GM19395 (cell line): ENCODE data around the gene C21orf58.

ENCODE experiments used
- ATAC-seq: cut with Tn5 transposase; IDR thresholded peaks from one replicate; pipeline ENCODE4 v1.9.1; 2021; ENCODE audit warnings: mild to moderate bottlenecking, moderate library complexity; ENCODE audit not compliant: unreplicated experiment

The C21orf58 gene

DNA sequence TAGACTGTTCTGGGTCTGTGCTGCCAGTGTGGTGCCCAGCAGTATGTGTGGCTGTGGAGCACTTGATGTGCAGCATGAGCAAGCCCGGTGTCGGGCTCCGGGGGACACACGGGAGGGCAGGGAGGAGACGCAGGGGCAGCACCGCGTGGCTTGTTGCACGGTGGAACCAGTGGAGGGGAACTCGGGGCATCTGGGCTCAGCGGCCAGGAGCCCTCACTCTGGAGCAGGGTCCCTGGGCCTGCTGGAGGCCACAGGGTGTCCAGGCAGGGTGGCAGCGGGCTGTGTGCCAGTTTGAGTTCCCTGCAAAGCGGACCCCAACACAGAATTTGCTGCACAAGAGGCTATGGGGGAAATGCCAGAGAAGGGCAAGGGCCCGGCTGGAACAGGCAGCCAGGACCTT is 30.8 kb upstream of the C21orf58 start:
- ATAC-seq: no peak

DNA sequence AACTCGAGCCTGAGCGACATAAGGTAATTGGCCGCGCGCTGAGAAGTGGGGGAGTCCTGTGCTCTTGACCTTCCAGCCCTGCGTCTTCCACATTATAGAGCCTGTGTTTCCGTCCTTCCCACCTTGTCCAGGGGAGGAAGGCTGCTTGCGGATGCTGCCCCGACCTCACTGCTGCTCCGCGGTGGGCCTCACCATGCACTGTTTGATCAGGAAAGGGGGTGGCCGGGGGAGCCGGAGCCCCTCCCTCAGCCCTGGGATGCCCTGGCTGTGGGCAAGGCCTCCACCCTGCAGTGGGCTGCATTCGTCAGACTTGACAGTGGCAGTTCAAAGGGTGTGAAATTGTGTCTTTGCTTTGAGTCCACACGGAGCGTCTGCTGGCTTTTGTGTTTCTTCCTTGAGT is 30.4 kb upstream of the C21orf58 start:
- ATAC-seq: no peak

DNA sequence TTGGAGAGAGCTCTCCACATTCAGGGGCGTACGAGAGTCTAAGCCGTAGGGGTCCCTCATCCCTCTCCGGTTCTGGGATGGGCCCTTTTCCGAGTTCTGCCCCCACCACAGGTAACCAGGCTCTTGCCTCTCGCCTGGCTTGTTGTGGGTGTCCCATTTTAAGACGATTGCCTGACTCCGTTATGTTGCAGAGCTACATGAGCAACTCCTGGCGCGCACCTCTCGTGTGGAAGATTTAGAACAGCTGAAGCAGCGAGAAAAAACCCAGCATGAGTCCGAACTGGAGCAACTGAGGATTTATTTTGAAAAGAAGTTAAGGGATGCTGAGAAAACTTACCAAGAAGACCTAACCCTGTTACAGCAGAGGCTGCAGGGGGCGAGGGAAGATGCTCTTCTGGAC is 29.2 kb upstream of the C21orf58 start:
- ATAC-seq: no peak

DNA sequence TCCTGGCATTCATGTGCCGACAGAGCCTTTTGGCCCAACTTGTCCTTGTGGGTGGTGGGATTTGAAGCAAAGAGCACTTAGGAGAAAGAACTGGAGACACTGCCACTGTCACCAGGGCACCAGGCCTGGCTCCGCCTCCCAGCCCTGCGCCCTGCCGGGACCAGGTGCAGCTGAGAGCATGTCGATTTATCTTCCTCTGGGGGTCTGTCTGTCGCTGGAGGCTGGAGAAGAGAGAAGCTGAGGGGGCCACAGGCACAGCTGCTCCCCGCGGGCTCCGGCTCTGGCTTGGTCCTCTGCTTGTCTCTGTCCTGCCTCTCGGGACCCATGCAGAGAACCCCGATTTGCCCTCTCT is 28.5 kb upstream of the C21orf58 start:
- ATAC-seq: no peak

DNA sequence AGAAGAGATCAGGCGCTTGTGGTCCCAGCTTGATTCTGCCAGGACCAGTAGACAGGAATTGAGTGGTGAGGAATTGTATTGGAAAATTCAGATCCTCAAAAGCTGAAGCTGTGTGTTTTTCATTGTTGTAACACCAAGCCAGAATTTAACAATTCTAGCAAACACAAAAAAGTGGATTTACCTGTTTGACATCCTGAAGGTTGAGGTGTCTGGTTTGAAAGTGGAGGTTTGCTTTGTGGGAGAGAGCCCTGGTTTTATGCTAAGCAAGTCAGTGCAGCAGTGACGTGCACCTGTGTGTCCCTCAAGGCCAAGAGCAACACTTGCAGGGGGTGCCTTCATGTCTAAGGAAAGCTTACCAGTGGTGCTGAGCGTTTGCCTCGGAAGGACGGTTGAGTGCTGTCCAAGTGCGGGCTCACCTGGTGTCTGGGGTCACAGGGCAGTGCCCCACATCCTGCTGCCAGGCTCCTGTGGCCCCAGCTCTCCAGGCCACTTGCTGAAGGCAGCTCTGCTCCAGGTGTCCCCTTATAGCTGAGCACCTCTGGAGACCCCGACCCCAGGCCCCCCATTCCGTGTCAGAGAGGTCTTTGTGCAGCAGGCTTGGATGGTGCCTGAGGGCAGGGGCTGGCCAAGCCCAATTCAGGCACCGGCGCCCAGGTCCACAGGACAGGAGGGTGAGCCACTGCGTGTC is 27.9 kb upstream of the C21orf58 start:
- ATAC-seq: no peak

DNA sequence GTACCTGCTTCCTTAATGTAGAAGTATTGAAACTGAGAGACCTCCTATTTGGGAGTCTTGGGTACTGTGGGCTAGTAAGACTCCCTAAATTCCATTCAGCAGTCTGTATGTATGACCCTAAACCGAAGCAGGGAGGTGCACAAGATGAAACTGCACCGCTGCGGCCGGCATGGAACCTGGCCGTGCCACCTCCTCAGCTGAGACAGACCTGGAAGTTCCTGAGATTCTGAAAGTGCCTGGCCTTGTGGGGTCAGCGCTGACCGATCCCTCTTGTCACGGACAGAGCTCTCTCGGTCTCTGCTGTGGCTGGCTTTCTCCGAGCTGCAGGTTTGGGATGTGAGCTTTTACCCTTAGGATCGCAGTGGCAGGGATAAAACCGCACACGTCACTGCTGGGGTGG is 27.3 kb upstream of the C21orf58 start:
- ATAC-seq: no peak

DNA sequence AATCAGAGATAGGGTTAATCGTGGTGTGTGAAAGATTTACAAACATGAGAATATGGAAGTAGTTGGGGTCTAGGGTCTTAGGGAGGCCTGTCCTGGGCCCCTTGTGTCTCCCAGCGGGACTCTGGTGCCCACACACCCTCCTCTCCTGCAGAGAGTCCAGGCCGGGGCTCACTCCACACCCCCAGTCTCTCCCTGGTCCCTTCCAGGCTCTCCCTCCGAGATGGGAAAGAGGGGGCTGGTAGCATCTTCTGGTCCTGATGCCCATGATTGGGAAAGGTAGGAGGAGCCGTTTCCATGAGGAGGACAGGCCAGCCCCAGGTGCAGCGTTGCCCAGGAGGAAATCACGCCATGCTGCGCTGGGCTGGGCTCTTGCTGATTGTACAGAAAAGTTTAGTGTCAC is 26.9 kb upstream of the C21orf58 start:
- no peak for ATAC-seq

DNA sequence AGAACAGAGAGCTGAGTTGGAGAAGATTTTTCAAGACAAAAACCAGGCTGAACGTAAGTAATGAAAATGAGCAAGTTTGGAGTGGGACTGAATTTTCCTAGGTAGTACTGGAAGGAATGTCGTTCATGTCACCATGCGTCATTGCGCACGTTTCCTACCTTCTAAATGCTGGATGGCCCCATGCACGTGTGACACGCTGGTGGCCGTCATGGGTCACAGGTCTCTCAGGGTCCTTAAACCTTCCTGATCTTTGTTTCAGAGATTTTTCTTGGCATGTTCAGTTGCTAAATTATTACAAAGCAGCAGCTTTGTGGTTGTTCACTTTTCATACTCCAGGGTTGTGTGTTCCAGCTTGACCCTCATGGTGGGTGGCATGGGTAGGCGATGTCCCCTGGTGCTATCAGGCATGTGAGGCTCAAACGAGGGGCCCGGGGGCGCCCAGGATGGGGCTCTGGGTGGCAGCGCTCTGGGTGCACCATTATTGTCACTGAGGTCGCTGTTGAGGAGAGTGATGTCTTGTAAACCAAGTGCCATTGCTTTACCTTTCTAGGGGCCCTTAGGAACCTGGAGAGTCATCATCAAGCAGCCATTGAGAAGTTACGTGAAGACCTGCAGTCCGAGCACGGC is 25.6 kb upstream of the C21orf58 start:
- ATAC-seq: no peak

DNA sequence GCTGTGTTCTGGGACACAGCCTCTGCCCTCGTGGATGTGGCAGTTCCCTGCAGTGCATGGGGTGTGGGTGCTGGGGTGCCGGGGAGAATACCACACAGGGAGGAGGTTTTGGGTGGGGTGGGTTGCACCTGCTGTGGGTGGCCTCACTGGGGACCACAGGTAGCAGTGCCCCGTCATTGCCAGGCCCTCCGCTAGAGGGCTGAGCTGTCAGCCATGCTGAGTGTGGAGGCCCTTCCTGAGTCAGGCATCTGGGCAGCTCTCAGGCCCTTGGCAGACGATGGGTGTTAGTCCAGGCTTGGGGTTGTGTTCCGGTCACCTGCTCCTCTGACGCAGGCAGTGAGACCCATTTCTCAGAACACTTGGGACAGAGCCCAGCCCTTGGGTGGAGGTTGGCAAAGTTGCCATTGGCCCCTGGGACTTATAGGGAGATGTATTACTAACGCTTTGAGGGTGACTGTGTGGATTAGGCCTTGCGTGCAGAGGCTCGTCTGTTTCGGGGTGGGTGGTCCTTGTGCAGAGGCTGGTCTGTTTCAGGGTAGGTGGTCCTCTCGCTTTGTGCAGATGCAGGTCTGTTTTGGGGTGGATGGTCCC is 24.2 kb upstream of the C21orf58 start:
- no peak for ATAC-seq

DNA sequence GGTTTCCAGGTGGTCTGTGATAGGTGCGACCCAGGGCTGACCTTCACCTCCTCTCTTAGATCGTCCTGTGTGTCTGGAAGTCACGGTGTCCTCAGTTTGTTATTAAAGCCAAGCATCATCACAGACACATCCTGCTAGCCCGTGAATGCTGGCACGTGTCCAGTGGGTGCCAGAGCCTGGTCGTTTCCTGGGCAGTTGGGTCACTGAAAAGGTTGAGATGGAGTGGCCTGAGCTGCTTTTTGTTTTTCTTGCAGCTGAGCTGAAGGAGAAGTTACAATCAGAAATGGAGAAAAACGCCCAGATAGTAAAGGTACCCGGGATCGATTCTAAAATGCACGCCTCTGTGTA is 23.5 kb upstream of the C21orf58 start:
- no peak for ATAC-seq

DNA sequence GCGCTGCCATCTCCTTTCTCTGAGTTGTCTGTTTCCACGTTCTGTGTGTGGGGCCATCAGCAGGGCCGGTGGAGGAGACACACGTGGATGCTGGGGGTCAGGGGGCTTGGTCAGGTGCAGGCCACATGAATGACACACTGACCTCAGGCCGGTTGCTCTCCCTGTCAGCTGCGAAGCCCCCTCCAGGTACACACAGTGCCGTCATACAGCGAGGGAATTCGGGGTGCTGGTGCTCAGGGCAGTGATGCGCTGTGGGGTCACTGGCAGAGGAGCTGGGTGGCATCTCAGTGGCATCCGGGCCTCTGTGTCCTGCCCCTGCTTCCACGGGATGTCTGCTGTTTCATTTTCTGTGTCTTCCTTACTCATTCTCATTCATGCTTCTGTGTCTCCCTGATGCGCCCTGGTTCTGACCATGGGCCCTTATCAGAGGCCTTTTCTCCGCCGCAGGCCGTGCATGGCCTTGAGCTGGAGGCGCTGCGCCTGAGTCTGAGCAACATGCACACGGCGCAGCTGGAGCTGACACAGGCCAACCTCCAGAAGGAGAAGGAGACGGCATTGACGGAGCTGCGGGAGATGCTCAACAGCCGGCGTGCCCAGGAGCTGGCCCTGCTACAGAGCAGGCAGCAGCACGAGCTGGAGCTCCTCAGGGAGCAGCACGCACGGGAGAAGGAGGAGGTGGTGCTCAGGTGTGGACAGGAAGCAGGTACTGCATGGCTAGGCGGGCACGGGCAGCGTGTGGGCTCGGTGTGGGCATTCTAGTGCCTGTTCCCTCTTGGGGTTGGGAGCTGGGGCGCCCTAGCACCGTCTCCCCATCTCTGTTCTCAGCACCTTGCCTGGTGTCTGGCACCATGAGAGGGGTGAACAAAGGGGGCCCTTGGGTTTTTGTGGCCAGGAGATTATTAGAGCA is 22.9 kb upstream of the C21orf58 start:
- no peak for ATAC-seq

DNA sequence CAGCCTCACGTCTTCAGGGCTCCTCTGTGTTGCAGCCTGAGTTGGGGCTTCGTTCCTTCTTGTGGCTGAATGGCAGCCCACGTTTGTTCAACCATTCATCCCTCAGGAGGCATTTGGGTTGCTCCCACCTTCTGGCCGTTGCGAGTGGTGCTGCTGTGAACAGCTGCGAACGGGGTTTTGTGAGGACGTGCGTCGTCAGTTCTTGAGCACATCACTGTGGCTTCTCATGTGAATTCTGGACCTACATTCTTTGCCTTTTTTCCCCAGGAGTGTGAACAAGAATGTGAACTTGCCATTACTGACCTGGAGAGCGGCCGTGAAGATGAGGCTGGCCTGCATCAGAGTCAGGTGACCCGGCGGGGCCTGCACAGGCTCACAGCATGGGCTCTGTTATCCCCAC is 22.2 kb upstream of the C21orf58 start:
- no peak for ATAC-seq

DNA sequence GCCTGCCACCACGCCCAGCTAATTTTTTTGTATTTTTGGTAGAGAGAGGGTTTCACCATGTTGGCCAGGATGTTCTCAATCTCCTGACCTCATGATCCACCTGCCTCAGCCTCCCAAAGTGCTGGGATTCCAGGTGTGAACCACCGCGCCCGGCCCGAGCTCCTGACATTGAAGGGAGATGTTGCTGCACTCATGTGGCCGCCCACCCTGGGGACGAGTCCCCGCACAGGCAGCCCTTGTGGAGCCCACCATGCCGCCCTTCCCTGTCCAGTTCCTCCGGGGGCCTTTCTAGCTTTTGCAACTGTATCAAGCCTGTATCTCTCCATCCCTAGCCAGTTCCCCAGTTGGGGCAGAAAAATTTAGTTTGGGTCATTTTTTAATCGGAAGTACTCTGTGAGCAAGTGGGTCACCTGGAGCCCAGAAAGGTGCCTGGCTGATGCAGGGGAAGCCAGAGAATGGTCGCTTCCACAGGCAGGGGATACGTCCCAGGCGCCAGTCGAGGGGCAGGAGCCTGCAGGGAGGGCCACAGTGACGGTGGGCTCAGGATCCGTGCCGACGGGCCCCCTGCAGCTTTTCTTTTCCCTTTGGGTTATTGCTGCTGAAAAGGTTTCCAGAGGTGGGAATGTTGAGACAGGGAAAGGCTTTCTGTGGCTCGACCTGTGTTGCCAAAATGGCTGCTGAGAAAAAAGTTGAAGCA is 20.7 kb upstream of the C21orf58 start:
- ATAC-seq: no peak

DNA sequence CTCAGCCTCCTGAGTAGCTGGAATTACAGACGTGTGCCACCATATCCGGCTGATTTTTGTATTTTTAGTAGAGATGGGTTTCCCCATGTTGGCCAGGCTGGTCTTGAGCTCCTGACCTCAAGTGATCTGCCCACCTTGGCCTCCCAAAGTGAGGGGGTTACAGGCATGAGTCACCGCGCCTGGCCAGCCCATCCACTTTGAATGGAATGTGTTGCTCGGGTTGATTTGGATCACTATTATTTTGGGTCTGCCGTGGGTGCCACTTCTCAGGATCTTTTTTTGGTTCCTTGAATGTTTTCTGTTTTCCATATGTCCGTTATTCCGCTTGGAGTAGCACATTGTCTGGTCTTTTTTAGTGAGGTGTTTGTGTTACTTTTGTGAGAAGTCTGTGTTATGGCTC is 17.3 kb upstream of the C21orf58 start:
- ATAC-seq: no peak

DNA sequence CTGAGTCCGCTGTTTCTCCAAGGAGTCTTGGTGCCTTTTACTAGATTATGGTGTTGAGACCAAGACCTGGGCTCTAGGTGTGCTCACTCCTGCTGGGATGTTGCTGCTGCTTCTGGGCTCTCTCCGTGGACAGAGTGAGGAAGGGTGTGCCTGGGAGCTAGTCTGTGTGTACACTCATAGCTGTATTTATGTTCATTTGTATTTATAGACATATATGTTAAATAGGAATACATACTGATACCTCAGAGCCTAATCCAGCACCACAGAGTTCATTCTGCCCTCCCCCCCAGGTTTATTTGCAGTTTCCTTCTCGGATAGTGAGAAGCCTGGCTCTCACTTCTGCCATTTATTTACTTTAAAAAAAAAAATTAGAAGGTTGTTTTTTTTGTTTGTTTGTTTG is 12.9 kb upstream of the C21orf58 start:
- ATAC-seq: no peak

DNA sequence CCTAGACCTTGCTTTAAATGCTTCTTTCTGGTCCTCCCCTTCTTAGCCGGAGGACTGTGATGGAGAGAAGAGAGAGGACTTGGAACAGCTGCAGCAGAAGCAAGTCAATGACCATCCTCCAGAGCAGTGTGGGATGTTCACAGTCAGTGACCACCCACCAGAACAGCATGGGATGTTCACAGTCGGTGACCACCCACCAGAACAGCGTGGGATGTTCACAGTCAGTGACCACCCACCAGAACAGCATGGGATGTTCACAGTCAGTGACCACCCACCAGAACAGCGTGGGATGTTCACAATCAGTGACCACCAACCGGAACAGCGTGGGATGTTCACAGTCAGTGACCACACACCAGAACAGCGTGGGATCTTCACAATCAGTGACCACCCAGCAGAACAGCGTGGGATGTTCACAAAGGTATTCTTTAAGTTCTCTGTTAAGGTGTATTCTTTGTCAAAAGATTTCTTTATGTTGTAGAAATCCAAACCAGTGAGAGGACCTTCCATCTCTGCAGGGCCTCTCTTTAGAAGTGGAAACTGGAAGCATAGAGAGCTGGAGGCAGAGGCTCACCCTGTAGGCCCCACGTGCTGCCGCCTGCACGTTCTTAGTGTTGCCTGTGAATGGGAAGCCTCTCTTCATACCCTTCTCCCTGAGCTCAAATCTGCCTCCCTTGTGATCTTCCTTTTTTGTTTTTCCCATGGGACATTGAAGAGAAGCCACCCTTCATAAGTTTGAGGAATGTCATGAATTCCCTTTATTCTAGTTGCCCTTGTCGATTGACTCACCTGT is 10.9 kb upstream of the C21orf58 start:
- ATAC-seq: no peak

DNA sequence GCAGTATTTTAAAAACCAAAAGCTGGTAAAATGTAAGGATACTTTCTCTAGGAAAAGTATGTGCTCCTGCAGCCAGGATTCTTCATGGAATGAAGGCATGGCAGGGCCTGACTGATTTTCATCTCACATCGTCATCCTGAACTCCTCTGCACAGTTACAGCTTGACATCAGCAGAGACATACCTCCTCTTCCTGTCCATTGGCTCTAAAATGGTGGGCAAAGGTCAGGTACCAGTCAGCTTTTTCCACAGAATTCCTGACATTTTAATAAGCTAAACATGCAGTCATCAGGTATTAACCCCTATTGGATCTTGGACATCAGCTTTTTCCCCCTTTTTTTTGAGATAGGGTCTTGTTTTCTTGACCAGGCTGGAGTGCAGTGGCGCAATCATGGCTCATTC is 6.1 kb upstream of the C21orf58 start:
- ATAC-seq: no peak

DNA sequence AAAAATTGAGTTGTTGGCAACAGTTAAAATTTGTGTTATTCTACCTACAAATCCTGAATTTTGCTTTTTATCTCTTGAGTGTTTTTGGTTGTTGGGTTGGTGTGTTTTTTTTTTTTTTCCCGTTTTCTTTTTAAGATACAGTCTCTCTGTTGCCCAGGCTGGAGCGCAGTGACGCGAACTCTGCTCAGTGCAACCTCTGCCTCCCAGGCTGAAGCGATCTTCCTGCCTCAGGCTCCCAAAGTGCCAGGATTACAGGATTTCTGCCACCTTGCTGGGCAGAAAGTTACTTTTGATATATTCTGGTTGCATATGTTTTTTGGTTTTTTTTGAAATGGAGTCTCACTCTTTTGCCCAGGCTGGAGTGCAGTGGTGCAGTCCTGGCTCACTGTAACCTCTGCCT is 4.5 kb upstream of the C21orf58 start:
- ATAC-seq: no peak

DNA sequence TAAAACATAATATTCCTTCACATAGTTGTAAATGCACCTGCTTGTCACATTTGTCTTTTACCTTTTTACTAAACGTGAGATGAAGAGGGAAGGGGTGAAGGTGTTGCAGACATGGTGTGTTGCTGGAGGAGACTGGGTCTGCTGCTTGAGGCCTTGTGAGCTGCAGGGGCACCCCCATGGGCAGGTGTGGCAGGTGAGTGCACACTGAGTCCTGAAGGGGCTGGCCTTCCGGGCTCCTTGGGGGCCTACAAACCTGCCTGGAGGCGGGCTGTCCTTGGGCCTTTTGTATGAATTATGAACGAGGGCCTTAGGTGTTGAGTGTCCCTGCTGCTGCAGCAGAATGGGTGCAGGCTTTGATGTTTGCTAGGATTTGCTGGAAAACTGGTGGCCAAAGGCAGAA is 4.0 kb upstream of the C21orf58 start:
- ATAC-seq: no peak

DNA sequence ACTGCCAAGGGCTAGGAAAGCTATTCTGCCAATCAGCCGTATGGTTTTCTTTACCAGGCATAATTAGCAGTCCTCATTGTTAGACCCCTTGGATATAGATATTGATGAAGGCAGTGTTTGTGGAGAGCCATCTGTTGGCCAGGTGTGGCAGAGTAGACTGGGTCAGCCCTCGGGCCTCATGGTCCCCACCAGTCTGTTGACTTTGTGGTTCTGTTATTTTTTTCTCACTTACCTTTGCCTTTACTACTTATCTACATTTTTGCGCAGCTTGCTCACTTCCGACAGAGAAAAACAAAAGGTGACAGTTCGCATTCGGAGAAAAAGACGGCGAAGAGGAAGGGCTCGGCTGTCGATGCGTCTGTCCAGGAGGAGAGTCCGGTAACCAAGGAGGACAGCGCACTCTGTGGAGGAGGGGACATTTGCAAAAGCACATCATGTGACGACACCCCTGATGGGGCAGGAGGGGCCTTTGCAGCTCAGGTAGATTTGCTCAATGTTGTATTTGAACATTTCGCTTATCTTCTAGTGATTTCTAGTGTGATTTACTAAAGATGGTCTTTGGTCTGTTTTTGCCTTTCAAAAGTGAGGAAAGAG is 2.5 kb upstream of the C21orf58 start:
- ATAC-seq: no peak
